Endothelial cell (in vitro differentiated cells): ENCODE data around the gene METTL27. TPM values are rescaled to one million over a fixed set of nuclear protein-coding genes. Genes with fewer than 3 reads are reported as not detected.
A peak's percentile ranks its signal among the peaks of the same experiment; 100 is the strongest.
"Not testable (repeated sequence)": the region's sequence is repeated elsewhere in the genome, so short reads cannot be mapped to it uniquely, and the experiment has no call there.

Experiments used
- DNase-seq: peaks from one replicate; pipeline ENCODE4 v3.0.0; 2021; ENCODE audit warnings: low spot score
- H3K27ac Mint-ChIP-seq: one replicate; pipeline ENCODE4 v1.8.0; 2021; ENCODE audit warnings: mixed read lengths, inconsistent platforms; ENCODE audit not compliant: unreplicated experiment
- H3K27me3 Mint-ChIP-seq: one replicate; pipeline ENCODE4 v1.8.0; 2021; ENCODE audit warnings: mild to moderate bottlenecking, moderate library complexity, mixed read lengths, inconsistent platforms; ENCODE audit not compliant: unreplicated experiment
- H3K36me3 Mint-ChIP-seq: one replicate; pipeline ENCODE4 v1.8.0; 2021; ENCODE audit warnings: mild to moderate bottlenecking, low read depth, mixed read lengths, inconsistent platforms; ENCODE audit not compliant: unreplicated experiment
- H3K4me1 Mint-ChIP-seq: one replicate; pipeline ENCODE4 v1.8.0; 2021; ENCODE audit warnings: mild to moderate bottlenecking, mixed read lengths, inconsistent platforms; ENCODE audit not compliant: unreplicated experiment
- H3K4me3 Mint-ChIP-seq: one replicate; pipeline ENCODE4 v1.8.0; 2021; ENCODE audit warnings: mild to moderate bottlenecking, mixed read lengths, inconsistent platforms; ENCODE audit not compliant: unreplicated experiment
- H3K9me3 Mint-ChIP-seq: one replicate; pipeline ENCODE4 v1.8.0; 2021; ENCODE audit warnings: mixed read lengths, inconsistent platforms; ENCODE audit not compliant: unreplicated experiment
- CTCF ChIP-seq: fragments of 200-600 bp; sonication (generic); IDR thresholded peaks from one replicate; pipeline ENCODE4 v1.5.0; 2021; ENCODE audit warnings: antibody characterized with exemption; ENCODE audit not compliant: unreplicated experiment
- total RNA-seq: library from RNA; stranded (reverse); fragmentation: NEBNext Ultra II Directional; extraction: Animal tissue kit (Norgen Biotek cat#: 25700); gene quantifications from one replicate; pipeline ENCODE4 v1.2.1, GENCODE V29; 2021; ENCODE audit not compliant: unreplicated experiment

METTL27 gene
- total RNA-seq, 1 donor from 2014 or later: 6.1 TPM

DNA sequence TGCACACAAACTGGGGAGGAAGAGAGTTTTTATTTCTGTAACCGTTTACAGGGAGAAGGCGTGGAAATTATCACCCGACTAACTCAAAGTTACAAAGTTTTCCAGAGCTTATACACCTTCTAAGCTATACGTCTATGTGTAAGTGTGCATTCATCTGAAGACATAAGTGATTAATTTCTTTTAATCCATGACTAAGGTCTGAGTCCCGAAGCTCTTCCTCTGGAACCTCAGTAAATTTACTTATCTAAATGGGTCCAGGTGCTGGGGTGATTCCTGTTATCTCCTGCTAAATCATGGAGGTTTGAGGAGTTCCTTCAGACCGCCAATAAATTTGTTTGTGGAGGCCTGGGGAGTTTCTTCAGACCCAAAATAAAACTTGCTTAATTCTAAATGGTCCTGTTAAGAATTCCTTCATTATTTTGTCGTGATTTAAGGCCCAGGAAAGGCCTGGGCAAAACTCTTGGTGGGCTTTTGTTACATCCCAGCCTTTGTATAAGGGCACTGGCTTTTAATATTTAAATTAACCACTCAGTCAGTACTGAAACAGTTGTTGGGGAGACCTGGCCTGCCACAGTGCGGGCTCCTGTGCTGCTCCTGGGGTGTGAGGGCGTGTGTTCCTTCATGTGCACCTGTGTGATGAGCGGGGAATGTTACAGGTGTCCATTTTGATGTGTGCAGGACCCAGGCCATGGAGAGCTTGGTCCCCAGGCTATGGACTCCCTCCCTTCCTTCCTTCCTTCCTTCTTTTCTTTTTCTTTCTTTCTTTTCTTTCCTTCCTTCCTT lies 5.8 kb upstream of the METTL27 start:
- Mint-ChIP-seq H3K36me3 (no peaks in the 10 kb centered on the region), H3K4me1 (peaks cover 29% of the 10 kb centered on the region), H3K9me3 (no peaks in the 10 kb centered on the region), H3K27ac (no peak overlapping the region), H3K27me3 (peaks cover 12% of the 10 kb centered on the region), H3K4me3 (no peak overlapping the region)
- no peak for DNase-seq
- TF ChIP-seq CTCF: no peak

GRCh38 chr7:73845701-73846195 lies 3.4 kb upstream of the METTL27 start:
- not testable (repeated sequence) for H3K9me3 Mint-ChIP-seq, H3K36me3 Mint-ChIP-seq, H3K4me3 Mint-ChIP-seq, H3K27ac Mint-ChIP-seq, DNase-seq
- Mint-ChIP-seq H3K27me3 (peaks cover 12% of the 10 kb centered on the region), H3K4me1 (peaks cover 22% of the 10 kb centered on the region)

DNA sequence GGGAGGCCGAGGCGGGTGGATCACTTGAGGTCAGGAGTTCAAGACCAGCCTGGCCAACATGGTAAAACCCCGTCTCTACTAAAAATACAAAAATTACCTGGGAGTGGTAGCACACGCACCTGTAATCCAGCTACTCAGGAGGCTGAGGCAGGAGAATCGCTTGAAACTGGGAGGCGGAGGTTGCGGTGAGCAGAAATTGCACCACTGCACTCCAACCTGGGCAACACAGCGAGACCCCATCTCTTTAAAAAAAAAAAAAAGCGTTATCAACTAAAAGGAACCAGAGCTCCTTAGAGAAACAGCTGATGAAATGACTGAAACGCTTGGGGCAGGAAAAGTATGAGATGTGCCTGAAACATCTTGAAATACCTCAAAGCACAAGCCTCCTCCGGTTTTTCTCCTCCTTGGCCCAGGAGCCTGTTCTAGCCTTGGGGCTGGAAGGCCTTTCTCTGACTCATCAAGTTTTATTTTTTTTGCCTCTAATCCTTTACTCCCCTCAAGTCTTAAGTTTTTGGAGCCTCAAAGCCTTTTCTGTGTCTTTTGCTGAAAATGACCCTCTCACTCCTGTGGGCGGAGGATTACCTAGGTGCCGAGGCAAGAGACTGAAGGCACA lies 2.6 kb upstream of the METTL27 start:
- H3K4me3 Mint-ChIP-seq: no peak overlapping the region
- H3K4me1 Mint-ChIP-seq: peaks cover 20% of the 10 kb centered on the region
- peaks cover 12% of the 10 kb centered on the region for H3K27me3 Mint-ChIP-seq
- TF ChIP-seq CTCF: no peak
- no peaks in the 10 kb centered on the region for H3K36me3 Mint-ChIP-seq
- peak overlapping the region; percentile 97 for H3K27ac Mint-ChIP-seq
- no peak for DNase-seq
- H3K9me3 Mint-ChIP-seq: no peaks in the 10 kb centered on the region

DNA sequence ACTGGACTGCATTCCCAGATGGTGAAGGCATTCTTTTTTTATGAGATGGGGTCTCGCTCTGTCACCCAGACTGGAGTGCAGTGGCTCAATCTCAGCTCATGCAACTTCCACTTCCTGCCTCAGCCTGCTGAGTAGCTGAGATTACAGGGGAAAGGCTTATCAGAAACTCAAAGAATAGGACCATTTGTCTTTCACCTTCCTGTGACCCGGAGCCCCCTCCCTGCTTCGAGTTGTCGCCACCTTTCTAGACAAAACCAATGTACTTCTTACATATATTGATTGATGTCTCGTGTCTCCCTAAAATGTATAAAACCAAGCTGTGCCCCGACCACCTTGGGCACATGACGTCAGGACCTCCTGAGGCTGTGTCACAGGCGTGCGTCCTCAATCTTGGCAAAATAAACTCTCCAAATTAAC lies 1.8 kb upstream of the METTL27 start:
- no peak for TF ChIP-seq CTCF
- H3K36me3 Mint-ChIP-seq: no peaks in the 10 kb centered on the region
- peak; percentile 56 for DNase-seq
- peak overlapping the region; percentile 97 for H3K27ac Mint-ChIP-seq
- H3K4me3 Mint-ChIP-seq: peak overlapping the region; percentile 39
- no peaks in the 10 kb centered on the region for H3K9me3 Mint-ChIP-seq
- peaks cover 7% of the 10 kb centered on the region for H3K27me3 Mint-ChIP-seq
- H3K4me1 Mint-ChIP-seq: peaks cover 20% of the 10 kb centered on the region

DNA sequence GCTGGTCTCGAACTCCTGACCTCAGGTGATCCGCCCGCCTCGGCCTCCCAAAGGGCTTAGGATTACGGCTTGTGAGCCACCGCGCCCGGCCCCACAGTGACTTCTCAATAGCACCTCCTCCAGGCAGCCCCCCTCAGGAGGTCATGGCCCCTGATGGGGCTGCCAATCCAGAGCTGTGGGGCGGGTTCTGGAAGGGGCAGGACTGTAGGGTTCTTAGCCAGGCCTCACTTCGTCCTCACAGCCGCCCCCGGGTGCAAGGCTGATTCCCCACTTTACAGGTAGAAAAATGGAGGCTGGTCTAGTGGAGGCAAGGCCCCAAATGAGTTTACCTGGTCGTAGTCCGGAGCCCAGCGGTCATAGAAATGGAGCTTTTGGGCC lies 638 bp downstream of the METTL27 start:
- H3K27ac Mint-ChIP-seq: no peak overlapping the region
- peaks cover 22% of the 10 kb centered on the region for H3K4me1 Mint-ChIP-seq
- no peaks in the 10 kb centered on the region for H3K36me3 Mint-ChIP-seq
- DNase-seq: no peak
- TF ChIP-seq CTCF: no peak
- H3K4me3 Mint-ChIP-seq: peak overlapping the region; percentile 81
- H3K27me3 Mint-ChIP-seq: peaks cover 11% of the 10 kb centered on the region
- no peaks in the 10 kb centered on the region for H3K9me3 Mint-ChIP-seq
